Measurements from ENCODE around the gene GRIN1. TPM values are rescaled to one million over a fixed set of nuclear protein-coding genes. Genes with fewer than 3 reads are reported as not detected.
A peak's percentile ranks its signal among the peaks of the same experiment; 100 is the strongest.

Gene GRIN1
- total and polyA plus RNA-seq, 2 of the 13 experiments (the other 11 are each of a cell fraction or from before 2014, with no cell fraction given) = 0.13 TPM; not detected in 1

GRCh38 chr9:137198902-137199283, 59.9 kb downstream of the GRIN1 start (continued):
- TF ChIP-seq HOXA3 (CRISPR knock-in tag; IDR thresholded peaks at IDR 0.05) (no peak; the same call in 1 of the 2 replicates), ZMYM3 (CRISPR knock-in tag; IDR thresholded peaks at IDR 0.05) (no peak), IKZF4 (CRISPR knock-in tag; IDR thresholded peaks at IDR 0.05; ENCODE audit: borderline replicate concordance, low read depth, not compliant biosample characterization) (peak; percentile 55), ZNF335 (CRISPR knock-in tag; IDR thresholded peaks at IDR 0.05) (no peak), TCF7 (IDR thresholded peaks at IDR 0.05; ENCODE audit: low read depth) (no peak), HNF1A (IDR thresholded peaks at IDR 0.05; ENCODE audit: low read depth) (no peak), HNF1A (CRISPR knock-in tag; IDR thresholded peaks at IDR 0.05; ENCODE audit: borderline replicate concordance) (no peak), BCL6 (CRISPR knock-in tag; IDR thresholded peaks at IDR 0.05) (no peak), ZNF784 (CRISPR knock-in tag; IDR thresholded peaks at IDR 0.05; ENCODE audit: borderline replicate concordance) (peak; percentile 45; the same call in 1 of the 2 replicates), ZFP1 (CRISPR knock-in tag; IDR thresholded peaks at IDR 0.05) (no peak), POLR2AphosphoS5 (IDR thresholded peaks at IDR 0.05; ENCODE audit: low read depth, low read length) (no peak), MTF1 (CRISPR knock-in tag; IDR thresholded peaks at IDR 0.05) (no peak), RFXAP (CRISPR knock-in tag; IDR thresholded peaks at IDR 0.05; ENCODE audit: borderline replicate concordance) (no peak), ZNF446 (CRISPR knock-in tag; IDR thresholded peaks at IDR 0.05) (0 out of 2 replicates have a peak, but pooled peaks have one; percentile 48), RCOR2 (CRISPR knock-in tag; IDR thresholded peaks at IDR 0.05) (no peak), ZNF580 (CRISPR knock-in tag; IDR thresholded peaks at IDR 0.05; ENCODE audit: borderline replicate concordance, low read depth) (no peak), MIER2 (CRISPR knock-in tag; IDR thresholded peaks at IDR 0.05) (no peak), ZFP91 (CRISPR knock-in tag; IDR thresholded peaks at IDR 0.05; ENCODE audit: borderline replicate concordance) (no peak), GATAD1 (CRISPR knock-in tag; IDR thresholded peaks at IDR 0.05) (no peak), ZNF430 (CRISPR knock-in tag; IDR thresholded peaks at IDR 0.05) (no peak), ZNF879 (CRISPR knock-in tag; IDR thresholded peaks at IDR 0.05) (no peak), ZNF296 (CRISPR knock-in tag; conservative IDR thresholded peaks at IDR 0.05) (no peak), KDM6A (CRISPR knock-in tag; IDR thresholded peaks at IDR 0.05; ENCODE audit: low read depth) (no peak), ZBTB25 (CRISPR knock-in tag; IDR thresholded peaks at IDR 0.05) (no peak), CENPX (CRISPR knock-in tag; IDR thresholded peaks at IDR 0.05) (no peak)

Data from HepG2 (cell line).